ENCODE results near the gene MCC. TPM values are rescaled to one million over a fixed set of nuclear protein-coding genes. Genes with fewer than 3 reads are reported as not detected.

The MCC gene
- total and polyA plus RNA-seq, 2 donors from 2014 or later = 2.4 to 20.6 TPM

DNA sequence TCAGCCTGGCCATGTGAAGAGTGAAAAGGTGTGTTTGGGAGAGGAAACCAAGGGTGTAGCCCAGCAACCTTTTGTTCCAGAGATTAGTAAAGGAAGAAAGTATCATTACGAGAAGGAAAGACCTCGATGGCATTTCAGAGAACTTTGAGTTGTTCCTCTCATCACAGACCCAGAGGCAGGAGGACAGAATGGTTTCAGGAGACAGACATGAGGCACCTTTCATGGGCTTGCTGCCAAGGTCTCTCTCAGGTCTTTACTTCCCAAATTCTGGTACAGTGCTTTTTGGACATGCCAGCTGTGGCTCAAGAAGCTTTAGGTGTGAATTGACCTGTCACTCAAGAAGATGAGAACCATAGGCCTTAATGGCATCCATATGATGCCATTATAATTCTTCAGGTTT lies 2.8 kb upstream of the MCC start:
- H3K4me1 ChIP-seq (ENCODE audit: control insufficient read depth in 2 of 3, insufficient read depth in 2 of 3, low read depth in 1 of 3, low read length in 3 of 3) = peaks cover 0 to 2% (median 0%) of the 10 kb centered on the region in 3 donors
- H3K36me3 ChIP-seq (ENCODE audit: control insufficient read depth in 2 of 3, insufficient read depth in 3 of 3, low read length in 3 of 3) = no peaks in the 10 kb centered on the region
- H3K9me3 ChIP-seq (ENCODE audit: control insufficient read depth in 2 of 3, insufficient read depth in 1 of 3, low read length in 3 of 3) = peaks cover 0 to 5% (median 0%) of the 10 kb centered on the region in 3 donors
- H3K9ac ChIP-seq (ENCODE audit: low read length in 3 of 3) = no peak overlapping the region
- TF ChIP-seq, protein P1, sequence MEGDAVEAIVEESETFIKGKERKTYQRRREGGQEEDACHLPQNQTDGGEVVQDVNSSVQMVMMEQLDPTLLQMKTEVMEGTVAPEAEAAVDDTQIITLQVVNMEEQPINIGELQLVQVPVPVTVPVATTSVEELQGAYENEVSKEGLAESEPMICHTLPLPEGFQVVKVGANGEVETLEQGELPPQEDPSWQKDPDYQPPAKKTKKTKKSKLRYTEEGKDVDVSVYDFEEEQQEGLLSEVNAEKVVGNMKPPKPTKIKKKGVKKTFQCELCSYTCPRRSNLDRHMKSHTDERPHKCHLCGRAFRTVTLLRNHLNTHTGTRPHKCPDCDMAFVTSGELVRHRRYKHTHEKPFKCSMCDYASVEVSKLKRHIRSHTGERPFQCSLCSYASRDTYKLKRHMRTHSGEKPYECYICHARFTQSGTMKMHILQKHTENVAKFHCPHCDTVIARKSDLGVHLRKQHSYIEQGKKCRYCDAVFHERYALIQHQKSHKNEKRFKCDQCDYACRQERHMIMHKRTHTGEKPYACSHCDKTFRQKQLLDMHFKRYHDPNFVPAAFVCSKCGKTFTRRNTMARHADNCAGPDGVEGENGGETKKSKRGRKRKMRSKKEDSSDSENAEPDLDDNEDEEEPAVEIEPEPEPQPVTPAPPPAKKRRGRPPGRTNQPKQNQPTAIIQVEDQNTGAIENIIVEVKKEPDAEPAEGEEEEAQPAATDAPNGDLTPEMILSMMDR (IDR thresholded peaks at IDR 0.05; ENCODE audit: borderline replicate concordance, extremely low read depth, insufficient read depth) = no peak
- FAIRE-seq (no peak), DNase-seq (no peak)
- intact Hi-C loops (cut with DNase I) = no loop called here
- H3K4me3 ChIP-seq (ENCODE audit: low read length in 3 of 3) = no peak overlapping the region
- no peaks in the 10 kb centered on the region for H3K27me3 ChIP-seq (ENCODE audit: control insufficient read depth, insufficient read depth, low read length)
- H3K27ac ChIP-seq (ENCODE audit: low read depth in 2 of 2, low read length in 2 of 2) = no peak overlapping the region

GRCh38 chr5:113490317-113490716 lies 2.1 kb upstream of the MCC start:
- Histone ChIP-seq H3K27me3 (ENCODE audit: control insufficient read depth, insufficient read depth, low read length) (no peaks in the 10 kb centered on the region), H3K4me1 (ENCODE audit: control insufficient read depth in 2 of 3, insufficient read depth in 2 of 3, low read depth in 1 of 3, low read length in 3 of 3) (peaks cover 0 to 2% (median 0%) of the 10 kb centered on the region in 3 donors), H3K36me3 (ENCODE audit: control insufficient read depth in 2 of 3, insufficient read depth in 3 of 3, low read length in 3 of 3) (no peaks in the 10 kb centered on the region), H3K27ac (ENCODE audit: low read depth in 2 of 2, low read length in 2 of 2) (no peak overlapping the region), H3K9ac (ENCODE audit: low read length in 3 of 3) (no peak overlapping the region), H3K9me3 (ENCODE audit: control insufficient read depth in 2 of 3, insufficient read depth in 1 of 3, low read length in 3 of 3) (peaks cover 0 to 5% (median 0%) of the 10 kb centered on the region in 3 donors), H3K4me3 (ENCODE audit: low read length in 3 of 3) (no peak overlapping the region)
- DNase-seq (no peak), FAIRE-seq (no peak)
- intact Hi-C loops (cut with DNase I) = no loop called here
- TF ChIP-seq, protein P1 (IDR thresholded peaks at IDR 0.05; ENCODE audit: borderline replicate concordance, extremely low read depth, insufficient read depth) = no peak

- H3K4me3 ChIP-seq (ENCODE audit: low read length in 3 of 3) = no peak overlapping the region
- intact Hi-C loops (cut with DNase I) = no loop called here
- DNase-seq (no peak), FAIRE-seq (no peak)
- peaks cover 0 to 2% (median 0%) of the 10 kb centered on the region in 3 donors for H3K4me1 ChIP-seq (ENCODE audit: control insufficient read depth in 2 of 3, insufficient read depth in 2 of 3, low read depth in 1 of 3, low read length in 3 of 3)
- H3K9ac ChIP-seq (ENCODE audit: low read length in 3 of 3) = no peak overlapping the region
- H3K36me3 ChIP-seq (ENCODE audit: control insufficient read depth in 2 of 3, insufficient read depth in 3 of 3, low read length in 3 of 3) = no peaks in the 10 kb centered on the region
- peaks cover 0 to 5% (median 0%) of the 10 kb centered on the region in 3 donors for H3K9me3 ChIP-seq (ENCODE audit: control insufficient read depth in 2 of 3, insufficient read depth in 1 of 3, low read length in 3 of 3)
- H3K27me3 ChIP-seq (ENCODE audit: control insufficient read depth, insufficient read depth, low read length) = no peaks in the 10 kb centered on the region
- TF ChIP-seq, protein P1 (IDR thresholded peaks at IDR 0.05; ENCODE audit: borderline replicate concordance, extremely low read depth, insufficient read depth) = no peak
- no peak overlapping the region for H3K27ac ChIP-seq (ENCODE audit: low read depth in 2 of 2, low read length in 2 of 2)
Observed at GRCh38 chr5:113489299-113489698, 1.0 kb upstream of the MCC start.

All from kidney (tissue), 14 donors.